Astrocyte of the spinal cord (primary cell): ENCODE results near the gene CSNK1E.

ENCODE experiments used
- DNase-seq: peaks from one replicate; pipeline ENCODE4 v3.0.0; 2011; ENCODE audit warnings: low read depth, low spot score
- H3K4me3 ChIP-seq: 2 replicates; pipeline ENCODE4 v1.5.1; 2011; ENCODE audit warnings: low read depth, mild to moderate bottlenecking, low read length, moderate library complexity
- in situ Hi-C: cut with HindIII; loops from 2 replicates; pipeline ENCODE4 v1.10.0; 2017; ENCODE audit warnings: low sequenced_read_pairs
- TF ChIP-seq, protein P1 (sequence below): IDR thresholded peaks from 2 replicates; pipeline ENCODE4 v1.5.1; 2012; ENCODE audit warnings: low read depth, mild to moderate bottlenecking, low read length, inconsistent platforms

Gene CSNK1E

GRCh38 chr22:38262051-38262795 lies 55.0 kb downstream of the CSNK1E start:
- H3K4me3 ChIP-seq: no peak overlapping the region
- no peak for DNase-seq
- in situ Hi-C loops: no loop called here
- TF ChIP-seq, protein P1, sequence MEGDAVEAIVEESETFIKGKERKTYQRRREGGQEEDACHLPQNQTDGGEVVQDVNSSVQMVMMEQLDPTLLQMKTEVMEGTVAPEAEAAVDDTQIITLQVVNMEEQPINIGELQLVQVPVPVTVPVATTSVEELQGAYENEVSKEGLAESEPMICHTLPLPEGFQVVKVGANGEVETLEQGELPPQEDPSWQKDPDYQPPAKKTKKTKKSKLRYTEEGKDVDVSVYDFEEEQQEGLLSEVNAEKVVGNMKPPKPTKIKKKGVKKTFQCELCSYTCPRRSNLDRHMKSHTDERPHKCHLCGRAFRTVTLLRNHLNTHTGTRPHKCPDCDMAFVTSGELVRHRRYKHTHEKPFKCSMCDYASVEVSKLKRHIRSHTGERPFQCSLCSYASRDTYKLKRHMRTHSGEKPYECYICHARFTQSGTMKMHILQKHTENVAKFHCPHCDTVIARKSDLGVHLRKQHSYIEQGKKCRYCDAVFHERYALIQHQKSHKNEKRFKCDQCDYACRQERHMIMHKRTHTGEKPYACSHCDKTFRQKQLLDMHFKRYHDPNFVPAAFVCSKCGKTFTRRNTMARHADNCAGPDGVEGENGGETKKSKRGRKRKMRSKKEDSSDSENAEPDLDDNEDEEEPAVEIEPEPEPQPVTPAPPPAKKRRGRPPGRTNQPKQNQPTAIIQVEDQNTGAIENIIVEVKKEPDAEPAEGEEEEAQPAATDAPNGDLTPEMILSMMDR: peak; percentile 68

- H3K4me3 ChIP-seq: no peak overlapping the region
- in situ Hi-C loops: no loop called here
- TF ChIP-seq, protein P1: peak; percentile 29
- peak; percentile 42 for DNase-seq
These were observed 56.2 kb downstream of the CSNK1E start for GRCh38 chr22:38260761-38261681.

DNA sequence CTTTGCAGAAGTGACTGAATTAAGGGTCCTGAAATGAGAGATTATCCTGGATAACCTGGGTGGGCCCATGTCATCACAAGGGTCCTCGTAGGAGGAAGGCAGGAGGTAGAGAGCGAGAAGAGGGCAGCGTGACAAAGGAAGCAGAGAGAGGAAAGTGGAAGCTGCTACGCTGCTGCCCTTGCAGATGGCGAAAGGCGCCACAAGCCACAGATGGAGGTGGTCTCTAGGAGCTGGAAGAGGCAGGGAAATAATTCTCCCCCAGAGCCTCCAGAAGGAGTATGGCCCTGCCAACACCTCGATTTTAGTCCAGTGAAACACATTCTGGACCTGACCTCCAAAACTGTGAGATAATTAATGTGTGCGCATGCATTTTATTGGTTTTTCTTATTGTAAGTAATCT lies 57.9 kb downstream of the CSNK1E start:
- in situ Hi-C loops: no loop called here
- TF ChIP-seq, protein P1: no peak

DNA sequence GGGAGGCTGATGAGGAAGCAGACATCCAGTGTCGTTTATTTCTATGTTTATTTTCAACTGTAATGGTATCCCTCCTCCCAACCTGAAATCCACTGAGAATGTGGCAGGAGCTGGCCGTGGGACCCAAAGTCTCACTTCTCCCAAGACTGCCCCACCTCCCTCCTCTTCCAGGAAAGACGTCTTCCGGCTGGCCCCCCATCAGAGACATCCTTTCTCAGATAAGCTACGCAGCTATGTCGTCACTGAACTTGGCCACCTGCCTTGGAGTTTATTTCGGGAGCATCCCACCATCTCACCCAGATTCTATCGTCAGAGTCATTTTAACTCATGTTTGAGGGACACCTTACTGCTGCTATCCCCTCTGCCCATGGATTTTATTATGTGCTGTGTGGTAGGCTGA lies 58.3 kb downstream of the CSNK1E start:
- TF ChIP-seq, protein P1: no peak
- H3K4me3 ChIP-seq: no peak overlapping the region
- in situ Hi-C loops: no loop called here
- DNase-seq: no peak

More for the DNA sequence above, 57.9 kb downstream of the CSNK1E start:
- H3K4me3 ChIP-seq: no peak overlapping the region
- DNase-seq: no peak

DNA sequence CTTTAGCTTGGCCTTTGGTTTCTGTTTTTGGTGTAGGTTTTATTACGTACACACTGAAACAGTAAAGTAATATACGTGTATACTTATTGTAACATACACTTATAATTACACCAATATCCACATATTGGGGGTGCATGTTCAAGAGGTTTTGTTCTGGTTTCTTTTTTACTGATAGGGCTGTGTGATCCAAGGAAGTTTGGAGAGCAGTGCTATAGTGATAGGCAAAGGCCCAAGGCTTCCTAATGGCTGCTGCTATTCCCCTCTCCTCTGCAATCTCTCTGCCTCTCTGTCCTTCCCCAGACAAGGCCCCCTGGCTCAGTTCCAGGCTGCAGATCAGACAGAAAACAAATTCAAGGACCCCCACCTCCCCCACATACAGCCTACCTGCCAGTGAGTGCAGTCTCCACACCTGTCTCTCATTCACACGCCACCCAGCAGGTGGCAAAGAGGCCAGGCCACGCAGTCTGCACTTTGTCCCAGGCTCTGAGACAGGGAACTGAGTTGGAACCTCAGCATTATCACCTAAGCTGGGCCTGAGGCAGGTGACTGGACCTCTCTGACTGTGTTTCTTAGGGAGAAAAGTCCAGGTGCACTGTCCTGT lies 59.5 kb downstream of the CSNK1E start:
- DNase-seq: no peak
- TF ChIP-seq, protein P1: no peak
- no peak overlapping the region for H3K4me3 ChIP-seq
- in situ Hi-C loops: no loop called here

DNA sequence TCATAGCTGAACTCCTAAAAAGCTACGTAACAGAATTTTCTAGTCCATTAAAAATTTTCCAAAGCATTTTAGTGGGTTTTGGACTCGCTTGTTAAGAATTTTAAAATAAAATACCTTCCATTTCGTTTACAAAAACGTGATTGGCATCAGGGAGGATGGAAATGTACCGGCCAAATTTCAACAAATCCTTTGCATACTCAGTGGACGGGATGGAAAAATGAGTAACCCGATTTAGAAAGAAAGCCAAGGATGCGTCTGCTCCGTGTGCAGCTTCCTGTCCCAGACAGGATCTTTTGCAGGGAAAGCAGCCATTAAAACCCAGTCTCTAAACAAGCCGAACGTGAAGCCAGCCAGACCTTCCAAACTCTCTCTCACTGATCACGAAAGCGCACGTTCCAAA lies 60.1 kb downstream of the CSNK1E start:
- in situ Hi-C loops: no loop called here
- TF ChIP-seq, protein P1: no peak
- H3K4me3 ChIP-seq: no peak overlapping the region
- peak; percentile 65 for DNase-seq
